ENCODE results near the gene SLC6A2.

SLC6A2 gene

DNA sequence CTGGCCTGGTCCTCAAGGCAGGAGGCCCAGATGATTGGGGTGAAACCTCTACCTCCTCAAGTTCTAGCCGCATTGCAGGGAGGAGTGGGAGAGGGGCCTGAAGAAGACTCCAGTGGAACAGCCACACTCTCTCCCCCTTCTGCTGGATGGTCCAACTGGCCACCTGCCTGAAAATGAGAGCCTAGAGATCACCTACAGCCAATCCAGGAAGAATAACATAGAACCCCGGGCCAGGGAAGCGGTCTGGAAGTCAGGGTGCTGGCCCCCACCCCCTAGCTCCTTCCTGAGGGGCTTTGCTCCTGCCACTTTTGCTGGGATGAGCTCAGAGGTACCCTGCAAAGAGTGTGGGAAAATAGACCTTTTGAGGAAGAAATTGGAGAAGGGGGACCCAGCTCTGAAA, 1.8 kb downstream of the SLC6A2 start:
- no peak overlapping the region for H3K4me3 ChIP-seq (ENCODE audit: low read depth, low read length)
- no peak for DNase-seq (ENCODE audit: low read depth)
- TF ChIP-seq, protein P1, sequence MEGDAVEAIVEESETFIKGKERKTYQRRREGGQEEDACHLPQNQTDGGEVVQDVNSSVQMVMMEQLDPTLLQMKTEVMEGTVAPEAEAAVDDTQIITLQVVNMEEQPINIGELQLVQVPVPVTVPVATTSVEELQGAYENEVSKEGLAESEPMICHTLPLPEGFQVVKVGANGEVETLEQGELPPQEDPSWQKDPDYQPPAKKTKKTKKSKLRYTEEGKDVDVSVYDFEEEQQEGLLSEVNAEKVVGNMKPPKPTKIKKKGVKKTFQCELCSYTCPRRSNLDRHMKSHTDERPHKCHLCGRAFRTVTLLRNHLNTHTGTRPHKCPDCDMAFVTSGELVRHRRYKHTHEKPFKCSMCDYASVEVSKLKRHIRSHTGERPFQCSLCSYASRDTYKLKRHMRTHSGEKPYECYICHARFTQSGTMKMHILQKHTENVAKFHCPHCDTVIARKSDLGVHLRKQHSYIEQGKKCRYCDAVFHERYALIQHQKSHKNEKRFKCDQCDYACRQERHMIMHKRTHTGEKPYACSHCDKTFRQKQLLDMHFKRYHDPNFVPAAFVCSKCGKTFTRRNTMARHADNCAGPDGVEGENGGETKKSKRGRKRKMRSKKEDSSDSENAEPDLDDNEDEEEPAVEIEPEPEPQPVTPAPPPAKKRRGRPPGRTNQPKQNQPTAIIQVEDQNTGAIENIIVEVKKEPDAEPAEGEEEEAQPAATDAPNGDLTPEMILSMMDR (IDR thresholded peaks at IDR 0.05; ENCODE audit: low read depth, low read length, missing control alignments) = no peak

DNA sequence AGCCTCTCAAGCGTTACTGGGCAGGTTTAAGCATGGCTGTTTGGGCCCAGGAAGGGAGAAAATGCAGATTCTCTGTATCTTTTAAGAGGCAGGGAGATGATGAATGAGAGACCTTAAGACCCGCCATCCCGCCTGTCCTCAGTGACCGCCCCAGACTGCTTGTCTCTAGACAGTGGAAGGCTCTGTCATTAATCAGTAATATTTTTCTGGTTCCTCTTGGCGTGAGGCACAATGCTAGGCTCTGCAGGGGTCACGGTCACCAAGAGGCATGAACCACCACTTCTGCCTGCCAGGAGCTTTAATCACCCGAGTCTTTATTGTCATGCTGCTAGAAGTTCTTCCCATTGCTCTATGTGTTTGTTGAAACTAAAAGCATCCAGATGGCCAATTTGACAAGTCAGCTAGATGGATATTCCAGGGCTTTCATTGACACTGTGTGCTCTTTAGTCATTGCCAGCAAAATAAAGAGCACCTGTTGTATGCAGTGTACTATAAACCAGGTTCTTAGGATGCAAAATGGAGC, 3.2 kb downstream of the SLC6A2 start:
- DNase-seq (ENCODE audit: low read depth) = no peak
- TF ChIP-seq, protein P1 (IDR thresholded peaks at IDR 0.05; ENCODE audit: low read depth, low read length, missing control alignments) = no peak
- H3K4me3 ChIP-seq (ENCODE audit: low read depth, low read length) = no peak overlapping the region

DNA sequence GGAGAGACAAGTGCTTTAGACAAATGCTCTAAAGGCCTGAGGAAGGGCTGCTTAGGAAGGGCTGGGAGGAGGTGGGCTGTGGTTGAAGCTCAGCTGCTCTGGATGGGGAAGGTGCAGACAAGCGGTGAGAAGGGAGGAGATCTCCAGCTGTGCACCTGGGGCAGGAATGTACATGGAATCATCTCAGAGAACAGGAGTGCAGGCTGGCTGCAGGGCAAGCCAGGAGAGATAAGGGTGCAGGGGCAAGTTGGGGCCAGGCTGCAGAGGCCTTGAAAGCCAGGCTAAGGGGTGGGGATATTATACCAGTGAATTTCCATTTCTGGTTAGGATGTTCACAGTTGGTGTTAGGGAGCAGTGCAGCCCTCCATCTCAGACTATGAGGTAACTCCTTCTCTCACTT, 4.2 kb downstream of the SLC6A2 start:
- TF ChIP-seq, protein P1 (IDR thresholded peaks at IDR 0.05; ENCODE audit: low read depth, low read length, missing control alignments) = no peak

DNA sequence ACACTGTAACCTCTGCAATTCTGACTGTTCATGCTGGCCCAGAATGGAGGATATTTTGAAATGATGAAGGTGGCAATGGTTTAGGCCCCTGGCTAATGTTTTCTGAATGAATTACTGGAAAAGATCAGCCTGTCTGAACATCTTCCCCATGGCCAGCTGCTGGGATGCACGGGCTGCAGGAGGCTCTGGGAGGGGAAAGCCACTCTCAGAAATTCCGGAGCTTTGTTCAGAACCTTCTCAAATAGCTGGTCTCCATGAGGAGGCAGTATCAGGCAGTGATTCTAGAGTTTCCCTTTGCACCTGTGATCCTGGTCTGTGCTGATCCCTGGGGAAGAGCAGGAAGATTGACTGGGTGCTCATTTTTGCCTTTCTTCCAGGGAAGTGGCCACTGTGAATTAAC, 5.0 kb downstream of the SLC6A2 start:
- no peak for DNase-seq (ENCODE audit: low read depth)
- H3K4me3 ChIP-seq (ENCODE audit: low read depth, low read length) = no peak overlapping the region
- TF ChIP-seq, protein P1 (IDR thresholded peaks at IDR 0.05; ENCODE audit: low read depth, low read length, missing control alignments) = no peak

More for the DNA sequence above, 4.2 kb downstream of the SLC6A2 start:
- DNase-seq (ENCODE audit: low read depth) = no peak
- no peak overlapping the region for H3K4me3 ChIP-seq (ENCODE audit: low read depth, low read length)

DNA sequence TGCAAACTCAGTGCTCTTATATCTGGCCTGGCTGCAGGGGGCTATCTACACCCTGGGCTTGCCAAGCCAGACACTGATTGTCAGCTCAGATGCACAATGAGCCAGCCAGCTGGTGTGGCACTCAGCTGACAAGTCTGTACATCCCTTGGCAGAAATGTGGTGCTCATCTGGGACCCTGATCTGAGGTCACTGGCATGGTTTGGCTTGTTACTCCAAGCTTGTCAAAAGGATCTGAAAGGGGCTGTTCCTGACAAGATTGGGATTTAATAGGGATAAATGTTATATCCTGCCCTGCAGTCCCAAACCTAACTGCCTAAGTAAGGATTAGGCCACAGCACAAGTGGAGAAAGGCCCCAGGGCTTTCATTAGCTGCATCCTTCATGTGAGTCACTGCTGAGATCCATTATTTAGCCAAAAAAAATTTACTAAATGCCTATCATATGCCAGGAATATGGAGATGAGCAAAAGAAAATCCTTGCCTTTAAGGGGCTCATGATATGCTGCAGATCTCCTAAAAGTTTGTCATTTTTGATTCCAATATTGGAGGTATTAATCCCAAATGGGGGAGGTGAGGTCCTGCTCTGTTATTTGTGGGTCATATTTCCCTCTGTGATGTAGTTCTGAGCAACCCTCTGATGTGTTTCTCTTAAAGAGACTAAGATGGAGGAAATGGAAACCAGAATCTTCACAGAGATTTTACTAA, 6.3 kb downstream of the SLC6A2 start:
- H3K4me3 ChIP-seq (ENCODE audit: low read depth, low read length) = no peak overlapping the region
- no peak for DNase-seq (ENCODE audit: low read depth)
- TF ChIP-seq, protein P1 (IDR thresholded peaks at IDR 0.05; ENCODE audit: low read depth, low read length, missing control alignments) = no peak

DNA sequence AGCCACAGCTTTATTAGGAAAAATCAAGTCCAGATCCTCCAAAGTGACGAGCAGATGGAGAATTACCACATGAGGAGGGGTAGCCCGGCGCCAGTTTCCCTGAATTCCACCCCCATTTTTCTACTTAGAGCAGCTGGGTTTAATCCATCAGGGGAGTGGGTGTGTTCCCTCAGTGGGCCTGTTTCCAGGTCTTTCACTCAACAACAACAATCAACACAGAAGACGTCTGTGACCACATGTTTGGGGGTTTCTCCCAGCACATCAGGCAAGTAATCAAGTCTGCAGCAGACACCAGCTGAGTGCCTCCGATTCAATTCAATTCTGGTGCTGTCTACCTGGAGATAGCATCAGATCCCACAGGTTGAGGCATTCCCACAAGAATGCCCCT, 6.8 kb downstream of the SLC6A2 start:
- H3K4me3 ChIP-seq (ENCODE audit: low read depth, low read length) = no peak overlapping the region
- TF ChIP-seq, protein P1 (IDR thresholded peaks at IDR 0.05; ENCODE audit: low read depth, low read length, missing control alignments) = no peak
- DNase-seq (ENCODE audit: low read depth) = no peak

DNA sequence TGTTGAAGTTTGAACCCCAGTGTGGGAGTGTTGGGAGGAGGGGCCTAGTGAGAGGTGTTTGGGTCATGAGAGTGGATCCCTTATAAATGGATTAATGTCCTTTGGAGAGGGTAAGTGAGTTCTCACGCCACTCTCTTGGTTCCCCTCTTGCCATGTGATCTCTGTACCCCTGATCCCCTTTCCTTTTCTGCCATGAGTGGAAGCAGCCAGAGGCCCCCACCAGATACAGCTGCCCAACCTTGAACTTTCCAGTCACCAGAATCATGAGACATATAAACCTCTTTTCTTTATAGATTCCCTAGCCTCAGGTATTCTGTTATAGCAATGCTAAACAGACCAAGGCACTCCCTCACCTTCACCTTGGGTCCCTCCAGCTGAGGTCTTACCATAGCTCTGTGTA, 7.4 kb downstream of the SLC6A2 start:
- H3K4me3 ChIP-seq (ENCODE audit: low read depth, low read length) = no peak overlapping the region
- DNase-seq (ENCODE audit: low read depth) = no peak
- TF ChIP-seq, protein P1 (IDR thresholded peaks at IDR 0.05; ENCODE audit: low read depth, low read length, missing control alignments) = no peak

Measured in GM12864 (cell line).